SK-N-SH treated with all-trans-retinoic acid at 6 μM for 48 hours (cell line): ENCODE results near the gene WIZ.

ENCODE experiments used
- ATAC-seq: fragments of 200-7000 bp; cut with Tn5 transposase; 3 replicates; pipeline ENCODE4 v1.9.1; 2020; ENCODE audit warnings: mild to moderate bottlenecking, moderate library complexity
- ARNTL ChIP-seq: fragments of 450-650 bp; formaldehyde crosslinking; IDR thresholded peaks from 2 replicates; pipeline ENCODE4 v1.5.0; 2020; ENCODE audit warnings: low read depth, mild to moderate bottlenecking, moderate library complexity, borderline replicate concordance
- CSDC2 ChIP-seq: fragments of 250-450 bp; sonication (Bioruptor Pico); IDR thresholded peaks from 2 replicates; pipeline ENCODE4 v1.5.0; 2020; ENCODE audit warnings: mild to moderate bottlenecking, moderate library complexity
- ESRRG ChIP-seq: fragments of 250-450 bp; sonication (Bioruptor Pico); IDR thresholded peaks from 2 replicates; pipeline ENCODE4 v1.6.1; 2021; ENCODE audit warnings: mild to moderate bottlenecking
- GLIS3 ChIP-seq: fragments of 250-450 bp; sonication (Bioruptor Pico); IDR thresholded peaks from 2 replicates; pipeline ENCODE4 v1.5.0; 2020; ENCODE audit warnings: mild to moderate bottlenecking, moderate library complexity
- ISL1 ChIP-seq: fragments of 250-450 bp; sonication (Bioruptor Pico); IDR thresholded peaks from 2 replicates; pipeline ENCODE4 v2.1.2; 2022; ENCODE audit warnings: mild to moderate bottlenecking, moderate library complexity
- OSR1 ChIP-seq: fragments of 250-450 bp; sonication (Bioruptor Pico); IDR thresholded peaks from 2 replicates; pipeline ENCODE4 v1.8.0; 2022; ENCODE audit warnings: moderate library complexity, mild to moderate bottlenecking, inconsistent platforms
- RARB ChIP-seq: fragments of 250-450 bp; sonication (Bioruptor Pico); IDR thresholded peaks from 2 replicates; pipeline ENCODE4 v1.8.0; 2021; ENCODE audit warnings: mild to moderate bottlenecking, moderate library complexity
- SNAI2 ChIP-seq: fragments of 250-450 bp; sonication (Bioruptor Pico); IDR thresholded peaks from 2 replicates; pipeline ENCODE4 v1.5.0; 2020; ENCODE audit warnings: mild to moderate bottlenecking, moderate library complexity
- TOX ChIP-seq: fragments of 250-450 bp; sonication (Bioruptor Pico); IDR thresholded peaks from 2 replicates; pipeline ENCODE4 v1.8.0; 2021; ENCODE audit warnings: mild to moderate bottlenecking, moderate library complexity, borderline replicate concordance
- ZC3H10 ChIP-seq: fragments of 250-450 bp; sonication (Bioruptor Pico); IDR thresholded peaks from 2 replicates; pipeline ENCODE4 v1.5.1; 2021; ENCODE audit warnings: mild to moderate bottlenecking, moderate library complexity
- ZFP3 ChIP-seq: fragments of 250-450 bp; sonication (Bioruptor Pico); IDR thresholded peaks from 2 replicates; pipeline ENCODE4 v1.5.0; 2020; ENCODE audit warnings: mild to moderate bottlenecking, moderate library complexity
- ZFP30 ChIP-seq: fragments of 450-650 bp; formaldehyde crosslinking; IDR thresholded peaks from 2 replicates; pipeline ENCODE4 v1.5.0; 2022; ENCODE audit warnings: mild to moderate bottlenecking, moderate library complexity
- ZNF565 ChIP-seq: fragments of 450-650 bp; formaldehyde crosslinking; conservative IDR thresholded peaks from 2 replicates; pipeline ENCODE4 v1.5.0; 2020; ENCODE audit warnings: low read depth, mild to moderate bottlenecking, moderate library complexity
- ZNF70 ChIP-seq: fragments of 450-650 bp; formaldehyde crosslinking; IDR thresholded peaks from 2 replicates; pipeline ENCODE4 v1.5.0; 2020; ENCODE audit warnings: mild to moderate bottlenecking, moderate library complexity
- ZNF8 ChIP-seq: fragments of 450-650 bp; formaldehyde crosslinking; IDR thresholded peaks from 2 replicates; pipeline ENCODE4 v1.5.0; 2020; ENCODE audit warnings: mild to moderate bottlenecking, moderate library complexity
- TF ChIP-seq, protein P1 (sequence below): fragments of 250-450 bp; sonication (Bioruptor Pico); IDR thresholded peaks from 2 replicates; pipeline ENCODE4 v1.5.1; 2021; ENCODE audit warnings: mild to moderate bottlenecking, moderate library complexity
- TF ChIP-seq, protein P2 (sequence below): fragments of 250-450 bp; sonication (Bioruptor Pico); IDR thresholded peaks from 2 replicates; pipeline ENCODE4 v1.5.1; 2020; ENCODE audit warnings: low read depth, mild to moderate bottlenecking, moderate library complexity
- TF ChIP-seq, protein P3 (sequence below): fragments of 250-450 bp; sonication (Bioruptor Pico); IDR thresholded peaks from 2 replicates; pipeline ENCODE4 v1.8.0; 2021; ENCODE audit warnings: low read depth, mild to moderate bottlenecking, moderate library complexity, borderline replicate concordance
- TF ChIP-seq, protein P4 (sequence below): fragments of 250-450 bp; sonication (Bioruptor Pico); IDR thresholded peaks from 2 replicates; pipeline ENCODE4 v1.5.0; 2020; ENCODE audit warnings: mild to moderate bottlenecking, moderate library complexity
- TF ChIP-seq, protein P5 (sequence below): fragments of 250-450 bp; sonication (Bioruptor Pico); IDR thresholded peaks from 2 replicates; pipeline ENCODE4 v1.8.0; 2020; ENCODE audit warnings: mild to moderate bottlenecking, moderate library complexity, borderline replicate concordance

Gene WIZ

DNA sequence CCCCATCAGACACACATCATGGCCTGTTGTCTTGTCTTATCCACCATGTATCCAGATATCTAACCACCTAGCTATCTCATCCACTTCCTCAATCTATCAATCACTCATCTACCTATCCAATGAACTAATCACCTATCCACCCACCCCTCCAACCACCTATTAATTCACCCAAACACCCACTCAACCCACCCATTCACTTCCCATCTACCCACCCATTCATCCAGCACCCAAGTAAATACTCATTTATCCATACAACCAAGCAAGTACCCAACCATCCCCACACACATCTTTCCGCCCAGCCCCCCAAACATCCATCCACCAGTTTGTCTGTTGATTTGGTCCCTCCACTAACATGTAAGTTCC, 753 bp upstream of the WIZ start (continued):
- TF ChIP-seq, protein P1, sequence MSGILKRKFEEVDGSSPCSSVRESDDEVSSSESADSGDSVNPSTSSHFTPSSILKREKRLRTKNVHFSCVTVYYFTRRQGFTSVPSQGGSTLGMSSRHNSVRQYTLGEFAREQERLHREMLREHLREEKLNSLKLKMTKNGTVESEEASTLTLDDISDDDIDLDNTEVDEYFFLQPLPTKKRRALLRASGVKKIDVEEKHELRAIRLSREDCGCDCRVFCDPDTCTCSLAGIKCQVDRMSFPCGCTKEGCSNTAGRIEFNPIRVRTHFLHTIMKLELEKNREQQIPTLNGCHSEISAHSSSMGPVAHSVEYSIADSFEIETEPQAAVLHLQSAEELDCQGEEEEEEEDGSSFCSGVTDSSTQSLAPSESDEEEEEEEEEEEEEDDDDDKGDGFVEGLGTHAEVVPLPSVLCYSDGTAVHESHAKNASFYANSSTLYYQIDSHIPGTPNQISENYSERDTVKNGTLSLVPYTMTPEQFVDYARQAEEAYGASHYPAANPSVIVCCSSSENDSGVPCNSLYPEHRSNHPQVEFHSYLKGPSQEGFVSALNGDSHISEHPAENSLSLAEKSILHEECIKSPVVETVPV (CRISPR knock-in tag) = no peak
- no peak for TF ChIP-seq CSDC2 (CRISPR knock-in tag)
- no peak for TF ChIP-seq ZNF8 (CRISPR knock-in tag)
- TF ChIP-seq, protein P2, sequence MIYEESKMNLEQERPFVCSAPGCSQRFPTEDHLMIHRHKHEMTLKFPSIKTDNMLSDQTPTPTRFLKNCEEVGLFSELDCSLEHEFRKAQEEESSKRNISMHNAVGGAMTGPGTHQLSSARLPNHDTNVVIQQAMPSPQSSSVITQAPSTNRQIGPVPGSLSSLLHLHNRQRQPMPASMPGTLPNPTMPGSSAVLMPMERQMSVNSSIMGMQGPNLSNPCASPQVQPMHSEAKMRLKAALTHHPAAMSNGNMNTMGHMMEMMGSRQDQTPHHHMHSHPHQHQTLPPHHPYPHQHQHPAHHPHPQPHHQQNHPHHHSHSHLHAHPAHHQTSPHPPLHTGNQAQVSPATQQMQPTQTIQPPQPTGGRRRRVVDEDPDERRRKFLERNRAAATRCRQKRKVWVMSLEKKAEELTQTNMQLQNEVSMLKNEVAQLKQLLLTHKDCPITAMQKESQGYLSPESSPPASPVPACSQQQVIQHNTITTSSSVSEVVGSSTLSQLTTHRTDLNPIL (CRISPR knock-in tag) = no peak
- TF ChIP-seq SNAI2 (CRISPR knock-in tag) = no peak

DNA sequence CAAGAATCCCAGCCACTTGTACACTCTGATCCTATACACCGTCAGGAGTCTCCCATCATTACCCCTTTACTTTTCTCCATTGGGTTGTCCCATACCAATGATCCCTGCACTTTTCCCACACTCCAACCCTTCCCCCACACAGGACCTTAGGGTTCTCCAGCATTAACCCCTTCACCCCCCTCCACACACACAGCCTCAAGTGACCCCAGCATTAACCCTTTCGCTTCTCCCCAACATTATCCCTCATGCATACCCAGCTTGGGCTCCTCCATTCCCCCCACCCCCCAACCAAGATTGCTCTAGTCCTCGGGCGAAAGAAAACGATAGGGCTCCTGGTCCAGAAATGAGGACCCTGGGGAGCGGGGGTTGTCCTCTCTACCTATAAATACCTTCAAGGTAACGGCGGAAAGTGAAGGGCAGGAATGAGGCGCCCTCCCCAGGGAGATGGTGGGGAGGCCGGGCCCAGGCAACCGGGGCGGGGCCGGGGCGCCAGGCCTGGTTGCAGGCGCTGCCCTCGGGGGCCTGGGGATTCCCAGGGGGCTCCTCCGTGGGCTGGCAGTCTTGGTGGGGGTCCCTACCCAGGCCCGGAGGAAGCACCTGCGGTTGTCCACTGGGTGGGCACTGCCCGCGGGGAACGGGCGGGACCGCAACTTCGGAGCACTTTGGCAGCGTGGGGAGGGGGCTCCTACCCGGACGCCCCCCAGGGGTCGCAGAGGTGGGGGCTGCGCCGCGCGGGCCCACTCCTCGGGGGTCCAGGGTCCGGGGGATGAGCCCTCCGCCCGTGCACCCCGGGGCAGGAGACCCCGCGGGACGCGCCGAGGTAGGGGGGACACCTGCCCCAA, 757 bp downstream of the WIZ start:
- no peak for ATAC-seq
- TF ChIP-seq ESRRG (CRISPR knock-in tag) (no peak), ZNF8 (CRISPR knock-in tag) (no peak), ZFP3 (CRISPR knock-in tag) (no peak), ZNF565 (no peak), ARNTL (CRISPR knock-in tag) (no peak), ZFP30 (CRISPR knock-in tag) (no peak), RARB (CRISPR knock-in tag) (no peak), SNAI2 (CRISPR knock-in tag) (no peak), CSDC2 (CRISPR knock-in tag) (no peak), ZNF70 (CRISPR knock-in tag) (no peak), GLIS3 (no peak)
- TF ChIP-seq, protein P3, sequence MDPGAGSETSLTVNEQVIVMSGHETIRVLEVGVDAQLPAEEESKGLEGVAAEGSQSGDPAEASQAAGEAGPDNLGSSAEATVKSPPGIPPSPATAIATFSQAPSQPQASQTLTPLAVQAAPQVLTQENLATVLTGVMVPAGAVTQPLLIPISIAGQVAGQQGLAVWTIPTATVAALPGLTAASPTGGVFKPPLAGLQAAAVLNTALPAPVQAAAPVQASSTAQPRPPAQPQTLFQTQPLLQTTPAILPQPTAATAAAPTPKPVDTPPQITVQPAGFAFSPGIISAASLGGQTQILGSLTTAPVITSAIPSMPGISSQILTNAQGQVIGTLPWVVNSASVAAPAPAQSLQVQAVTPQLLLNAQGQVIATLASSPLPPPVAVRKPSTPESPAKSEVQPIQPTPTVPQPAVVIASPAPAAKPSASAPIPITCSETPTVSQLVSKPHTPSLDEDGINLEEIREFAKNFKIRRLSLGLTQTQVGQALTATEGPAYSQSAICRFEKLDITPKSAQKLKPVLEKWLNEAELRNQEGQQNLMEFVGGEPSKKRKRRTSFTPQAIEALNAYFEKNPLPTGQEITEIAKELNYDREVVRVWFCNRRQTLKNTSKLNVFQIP (CRISPR knock-in tag) = no peak
- TF ChIP-seq, protein P4, sequence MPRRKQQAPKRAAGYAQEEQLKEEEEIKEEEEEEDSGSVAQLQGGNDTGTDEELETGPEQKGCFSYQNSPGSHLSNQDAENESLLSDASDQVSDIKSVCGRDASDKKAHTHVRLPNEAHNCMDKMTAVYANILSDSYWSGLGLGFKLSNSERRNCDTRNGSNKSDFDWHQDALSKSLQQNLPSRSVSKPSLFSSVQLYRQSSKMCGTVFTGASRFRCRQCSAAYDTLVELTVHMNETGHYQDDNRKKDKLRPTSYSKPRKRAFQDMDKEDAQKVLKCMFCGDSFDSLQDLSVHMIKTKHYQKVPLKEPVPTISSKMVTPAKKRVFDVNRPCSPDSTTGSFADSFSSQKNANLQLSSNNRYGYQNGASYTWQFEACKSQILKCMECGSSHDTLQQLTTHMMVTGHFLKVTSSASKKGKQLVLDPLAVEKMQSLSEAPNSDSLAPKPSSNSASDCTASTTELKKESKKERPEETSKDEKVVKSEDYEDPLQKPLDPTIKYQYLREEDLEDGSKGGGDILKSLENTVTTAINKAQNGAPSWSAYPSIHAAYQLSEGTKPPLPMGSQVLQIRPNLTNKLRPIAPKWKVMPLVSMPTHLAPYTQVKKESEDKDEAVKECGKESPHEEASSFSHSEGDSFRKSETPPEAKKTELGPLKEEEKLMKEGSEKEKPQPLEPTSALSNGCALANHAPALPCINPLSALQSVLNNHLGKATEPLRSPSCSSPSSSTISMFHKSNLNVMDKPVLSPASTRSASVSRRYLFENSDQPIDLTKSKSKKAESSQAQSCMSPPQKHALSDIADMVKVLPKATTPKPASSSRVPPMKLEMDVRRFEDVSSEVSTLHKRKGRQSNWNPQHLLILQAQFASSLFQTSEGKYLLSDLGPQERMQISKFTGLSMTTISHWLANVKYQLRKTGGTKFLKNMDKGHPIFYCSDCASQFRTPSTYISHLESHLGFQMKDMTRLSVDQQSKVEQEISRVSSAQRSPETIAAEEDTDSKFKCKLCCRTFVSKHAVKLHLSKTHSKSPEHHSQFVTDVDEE (CRISPR knock-in tag) = no peak
- TF ChIP-seq, protein P5, sequence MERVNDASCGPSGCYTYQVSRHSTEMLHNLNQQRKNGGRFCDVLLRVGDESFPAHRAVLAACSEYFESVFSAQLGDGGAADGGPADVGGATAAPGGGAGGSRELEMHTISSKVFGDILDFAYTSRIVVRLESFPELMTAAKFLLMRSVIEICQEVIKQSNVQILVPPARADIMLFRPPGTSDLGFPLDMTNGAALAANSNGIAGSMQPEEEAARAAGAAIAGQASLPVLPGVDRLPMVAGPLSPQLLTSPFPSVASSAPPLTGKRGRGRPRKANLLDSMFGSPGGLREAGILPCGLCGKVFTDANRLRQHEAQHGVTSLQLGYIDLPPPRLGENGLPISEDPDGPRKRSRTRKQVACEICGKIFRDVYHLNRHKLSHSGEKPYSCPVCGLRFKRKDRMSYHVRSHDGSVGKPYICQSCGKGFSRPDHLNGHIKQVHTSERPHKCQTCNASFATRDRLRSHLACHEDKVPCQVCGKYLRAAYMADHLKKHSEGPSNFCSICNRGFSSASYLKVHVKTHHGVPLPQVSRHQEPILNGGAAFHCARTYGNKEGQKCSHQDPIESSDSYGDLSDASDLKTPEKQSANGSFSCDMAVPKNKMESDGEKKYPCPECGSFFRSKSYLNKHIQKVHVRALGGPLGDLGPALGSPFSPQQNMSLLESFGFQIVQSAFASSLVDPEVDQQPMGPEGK = no peak
- TF ChIP-seq, protein P2 (CRISPR knock-in tag) = no peak

DNA sequence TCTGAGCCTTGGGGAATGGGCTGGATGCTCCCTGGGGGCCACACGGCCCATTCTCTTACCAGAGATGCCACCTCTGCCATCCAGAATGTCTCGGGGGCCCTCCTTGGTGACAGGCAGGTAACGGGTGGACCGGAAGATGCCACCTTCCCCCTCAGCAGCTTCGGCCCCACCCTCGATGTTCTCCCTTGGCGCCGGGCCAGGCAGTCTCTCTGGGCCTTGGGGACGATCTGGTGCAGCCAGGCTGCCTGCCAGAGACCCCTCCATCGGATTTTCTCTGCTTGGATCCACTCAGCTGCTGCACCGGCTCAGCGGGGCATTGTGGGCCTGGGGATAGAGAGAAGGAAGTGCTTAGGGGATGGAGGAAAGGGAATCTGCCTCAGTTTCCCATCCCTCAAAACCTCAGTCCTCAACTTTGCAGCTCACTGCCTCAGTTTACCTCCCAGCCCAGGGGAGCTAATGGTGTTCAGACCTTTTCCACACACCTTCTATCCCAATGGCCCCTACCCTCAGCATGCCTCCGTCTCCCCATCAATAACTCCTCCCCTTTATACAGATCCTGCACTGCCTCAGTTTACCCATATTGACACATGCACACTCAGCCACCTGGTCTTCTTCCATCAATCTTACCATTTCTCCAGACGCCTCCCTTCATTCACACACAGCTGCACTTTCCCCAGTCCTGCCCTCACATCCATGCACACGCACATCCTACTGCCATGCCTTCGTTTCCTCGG, 1.5 kb downstream of the WIZ start:
- TF ChIP-seq GLIS3 = no peak
- TF ChIP-seq CSDC2 (CRISPR knock-in tag) = no peak
- no peak for TF ChIP-seq ZNF8 (CRISPR knock-in tag)
- TF ChIP-seq RARB (CRISPR knock-in tag) = no peak
- no peak for TF ChIP-seq ISL1
- TF ChIP-seq, protein P5 = no peak
- no peak for TF ChIP-seq ZC3H10 (CRISPR knock-in tag)
- TF ChIP-seq SNAI2 (CRISPR knock-in tag) = no peak
- no peak for TF ChIP-seq OSR1
- TF ChIP-seq ESRRG (CRISPR knock-in tag) = no peak
- no peak for TF ChIP-seq ZFP3 (CRISPR knock-in tag)
- TF ChIP-seq TOX = no peak
- TF ChIP-seq, all 23 proteins: peak for 0
- ATAC-seq = no peak
